ENCODE data around the gene DNAJC15. TPM values are rescaled to one million over a fixed set of nuclear protein-coding genes. Genes with fewer than 3 reads are reported as not detected.

Gene DNAJC15
- total RNA-seq, 1 experiment from 2014 or later = 20.3 TPM

DNA sequence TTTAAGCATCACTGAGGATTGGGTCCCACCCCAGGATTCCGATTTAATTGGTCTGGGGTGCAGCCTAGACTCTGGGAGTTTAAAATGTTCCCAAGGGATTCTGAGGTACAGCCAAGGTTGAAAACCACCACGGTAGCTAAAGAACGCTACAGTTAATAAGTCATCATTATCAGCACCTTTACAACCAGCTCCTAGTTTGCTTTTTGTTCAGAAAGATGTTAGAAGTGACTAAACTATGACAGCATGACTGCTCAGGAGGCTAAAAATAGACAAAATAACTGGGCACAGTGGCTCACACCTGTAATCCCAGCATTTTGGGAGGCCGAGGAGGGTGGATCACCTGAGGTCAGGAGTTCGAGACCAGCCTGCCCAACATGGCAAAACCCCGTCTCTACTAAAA, 19.7 kb upstream of the DNAJC15 start:
- no peak overlapping the region for H3K27ac ChIP-seq (ENCODE audit: low read length)
- no peaks in the 10 kb centered on the region for H3K27me3 ChIP-seq (ENCODE audit: control insufficient read depth, insufficient read depth, low read length)
- no peak for TF ChIP-seq TCF7L2 (IDR thresholded peaks at IDR 0.05; ENCODE audit: low read depth, low read length)
- TF ChIP-seq SIN3A (IDR thresholded peaks at IDR 0.05; ENCODE audit: borderline replicate concordance, insufficient read depth, low read depth, low read length) = no peak
- TF ChIP-seq, protein P1, sequence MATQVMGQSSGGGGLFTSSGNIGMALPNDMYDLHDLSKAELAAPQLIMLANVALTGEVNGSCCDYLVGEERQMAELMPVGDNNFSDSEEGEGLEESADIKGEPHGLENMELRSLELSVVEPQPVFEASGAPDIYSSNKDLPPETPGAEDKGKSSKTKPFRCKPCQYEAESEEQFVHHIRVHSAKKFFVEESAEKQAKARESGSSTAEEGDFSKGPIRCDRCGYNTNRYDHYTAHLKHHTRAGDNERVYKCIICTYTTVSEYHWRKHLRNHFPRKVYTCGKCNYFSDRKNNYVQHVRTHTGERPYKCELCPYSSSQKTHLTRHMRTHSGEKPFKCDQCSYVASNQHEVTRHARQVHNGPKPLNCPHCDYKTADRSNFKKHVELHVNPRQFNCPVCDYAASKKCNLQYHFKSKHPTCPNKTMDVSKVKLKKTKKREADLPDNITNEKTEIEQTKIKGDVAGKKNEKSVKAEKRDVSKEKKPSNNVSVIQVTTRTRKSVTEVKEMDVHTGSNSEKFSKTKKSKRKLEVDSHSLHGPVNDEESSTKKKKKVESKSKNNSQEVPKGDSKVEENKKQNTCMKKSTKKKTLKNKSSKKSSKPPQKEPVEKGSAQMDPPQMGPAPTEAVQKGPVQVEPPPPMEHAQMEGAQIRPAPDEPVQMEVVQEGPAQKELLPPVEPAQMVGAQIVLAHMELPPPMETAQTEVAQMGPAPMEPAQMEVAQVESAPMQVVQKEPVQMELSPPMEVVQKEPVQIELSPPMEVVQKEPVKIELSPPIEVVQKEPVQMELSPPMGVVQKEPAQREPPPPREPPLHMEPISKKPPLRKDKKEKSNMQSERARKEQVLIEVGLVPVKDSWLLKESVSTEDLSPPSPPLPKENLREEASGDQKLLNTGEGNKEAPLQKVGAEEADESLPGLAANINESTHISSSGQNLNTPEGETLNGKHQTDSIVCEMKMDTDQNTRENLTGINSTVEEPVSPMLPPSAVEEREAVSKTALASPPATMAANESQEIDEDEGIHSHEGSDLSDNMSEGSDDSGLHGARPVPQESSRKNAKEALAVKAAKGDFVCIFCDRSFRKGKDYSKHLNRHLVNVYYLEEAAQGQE (IDR thresholded peaks at IDR 0.05; ENCODE audit: insufficient read depth in 1 of 2, low read depth in 2 of 2, low read length in 1 of 2) = no peak
- TF ChIP-seq, protein P2, sequence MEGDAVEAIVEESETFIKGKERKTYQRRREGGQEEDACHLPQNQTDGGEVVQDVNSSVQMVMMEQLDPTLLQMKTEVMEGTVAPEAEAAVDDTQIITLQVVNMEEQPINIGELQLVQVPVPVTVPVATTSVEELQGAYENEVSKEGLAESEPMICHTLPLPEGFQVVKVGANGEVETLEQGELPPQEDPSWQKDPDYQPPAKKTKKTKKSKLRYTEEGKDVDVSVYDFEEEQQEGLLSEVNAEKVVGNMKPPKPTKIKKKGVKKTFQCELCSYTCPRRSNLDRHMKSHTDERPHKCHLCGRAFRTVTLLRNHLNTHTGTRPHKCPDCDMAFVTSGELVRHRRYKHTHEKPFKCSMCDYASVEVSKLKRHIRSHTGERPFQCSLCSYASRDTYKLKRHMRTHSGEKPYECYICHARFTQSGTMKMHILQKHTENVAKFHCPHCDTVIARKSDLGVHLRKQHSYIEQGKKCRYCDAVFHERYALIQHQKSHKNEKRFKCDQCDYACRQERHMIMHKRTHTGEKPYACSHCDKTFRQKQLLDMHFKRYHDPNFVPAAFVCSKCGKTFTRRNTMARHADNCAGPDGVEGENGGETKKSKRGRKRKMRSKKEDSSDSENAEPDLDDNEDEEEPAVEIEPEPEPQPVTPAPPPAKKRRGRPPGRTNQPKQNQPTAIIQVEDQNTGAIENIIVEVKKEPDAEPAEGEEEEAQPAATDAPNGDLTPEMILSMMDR (IDR thresholded peaks at IDR 0.05) = no peak
- no peak for TF ChIP-seq POLR2AphosphoS5 (IDR thresholded peaks at IDR 0.05; ENCODE audit: low read depth, low read length)
- in situ Hi-C loops (cut with HindIII; ENCODE audit: low pct_unique_long_range_greater_than_20kb, low sequenced_read_pairs) (no loop called here), intact Hi-C loops (cut with micrococcal nuclease; ENCODE audit: unreplicated experiment) (no loop called here)
- no peak overlapping the region for H3K4me3 ChIP-seq (ENCODE audit: low read depth in 2 of 2, low read length in 2 of 2)
- ChIA-PET POLR2A (no interaction called here), CTCF (no interaction called here)
- no peaks in the 10 kb centered on the region for H3K9me3 ChIP-seq (ENCODE audit: control insufficient read depth, insufficient read depth, low read depth, low read length)
- no TSS peak for BruUV-seq (replicated peaks)
- no peaks in the 10 kb centered on the region for H3K4me1 ChIP-seq (ENCODE audit: control insufficient read depth, insufficient read depth, low read length)
- ATAC-seq (no peak), DNase-seq (ENCODE audit: low read depth, low spot score) (no peak)
- no peaks in the 10 kb centered on the region for H3K36me3 ChIP-seq (ENCODE audit: control insufficient read depth, insufficient read depth, low read length)

DNA sequence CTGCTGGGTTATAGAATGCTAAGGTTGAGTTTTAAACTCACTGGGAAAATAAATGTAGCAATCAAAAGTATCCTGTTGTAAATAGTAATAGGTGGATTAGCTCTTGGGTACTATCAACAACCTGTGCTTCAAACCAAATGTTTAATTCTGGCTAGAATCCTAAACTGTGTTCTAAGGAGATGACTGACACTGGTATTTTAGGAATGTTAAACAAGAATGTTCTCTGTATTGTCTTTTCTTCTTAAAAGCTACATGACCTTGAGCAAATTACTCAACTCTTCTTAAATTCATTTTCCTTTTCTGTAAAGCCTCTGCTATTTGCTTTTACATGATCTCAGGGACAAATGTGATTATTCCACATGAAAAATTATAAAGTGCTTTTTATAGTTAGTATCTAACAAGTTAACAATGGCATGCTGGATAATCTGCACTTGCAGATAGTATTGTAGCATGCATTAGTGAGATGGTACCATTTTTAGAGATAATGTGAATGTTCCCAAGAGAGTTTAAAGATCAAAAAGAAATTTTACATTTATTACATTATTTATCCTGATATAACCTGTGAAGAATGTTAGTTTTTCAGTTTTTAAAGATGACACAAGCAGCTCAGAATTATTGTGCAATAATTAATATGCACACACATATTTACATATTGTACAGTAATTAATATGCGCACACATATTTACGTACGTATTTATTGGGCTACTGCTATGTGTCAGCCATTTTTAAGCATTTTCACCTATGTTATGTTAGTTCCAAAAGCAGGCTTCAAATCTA, 17.7 kb upstream of the DNAJC15 start:
- no peaks in the 10 kb centered on the region for H3K9me3 ChIP-seq (ENCODE audit: control insufficient read depth, insufficient read depth, low read depth, low read length)
- ChIA-PET CTCF (no interaction called here), POLR2A (no interaction called here)
- H3K27ac ChIP-seq (ENCODE audit: low read length) = no peak overlapping the region
- ATAC-seq (no peak), DNase-seq (ENCODE audit: low read depth, low spot score) (no peak)
- intact Hi-C loops (cut with micrococcal nuclease; ENCODE audit: unreplicated experiment) = no loop called here
- no peak for TF ChIP-seq SIN3A (IDR thresholded peaks at IDR 0.05; ENCODE audit: borderline replicate concordance, insufficient read depth, low read depth, low read length)
- TF ChIP-seq POLR2AphosphoS5 (IDR thresholded peaks at IDR 0.05; ENCODE audit: low read depth, low read length) = no peak
- TF ChIP-seq, protein P2 (IDR thresholded peaks at IDR 0.05) = no peak
- TF ChIP-seq TCF7L2 (IDR thresholded peaks at IDR 0.05; ENCODE audit: low read depth, low read length) = no peak
- TF ChIP-seq, protein P1 (IDR thresholded peaks at IDR 0.05; ENCODE audit: insufficient read depth in 1 of 2, low read depth in 2 of 2, low read length in 1 of 2) = no peak
- H3K36me3 ChIP-seq (ENCODE audit: control insufficient read depth, insufficient read depth, low read length) = no peaks in the 10 kb centered on the region
- no peaks in the 10 kb centered on the region for H3K4me1 ChIP-seq (ENCODE audit: control insufficient read depth, insufficient read depth, low read length)
- BruUV-seq (replicated peaks) = no TSS peak
- no peaks in the 10 kb centered on the region for H3K27me3 ChIP-seq (ENCODE audit: control insufficient read depth, insufficient read depth, low read length)
- in situ Hi-C loops (cut with HindIII; ENCODE audit: low pct_unique_long_range_greater_than_20kb, low sequenced_read_pairs) = no loop called here
- H3K4me3 ChIP-seq (ENCODE audit: low read depth in 2 of 2, low read length in 2 of 2) = no peak overlapping the region

All from Panc1 (cell line).